Measurements from ENCODE around the gene PAMR1.
"Not testable (repeated sequence)": the region's sequence is repeated elsewhere in the genome, so short reads cannot be mapped to it uniquely, and the experiment has no call there.

Gene PAMR1, protein sequence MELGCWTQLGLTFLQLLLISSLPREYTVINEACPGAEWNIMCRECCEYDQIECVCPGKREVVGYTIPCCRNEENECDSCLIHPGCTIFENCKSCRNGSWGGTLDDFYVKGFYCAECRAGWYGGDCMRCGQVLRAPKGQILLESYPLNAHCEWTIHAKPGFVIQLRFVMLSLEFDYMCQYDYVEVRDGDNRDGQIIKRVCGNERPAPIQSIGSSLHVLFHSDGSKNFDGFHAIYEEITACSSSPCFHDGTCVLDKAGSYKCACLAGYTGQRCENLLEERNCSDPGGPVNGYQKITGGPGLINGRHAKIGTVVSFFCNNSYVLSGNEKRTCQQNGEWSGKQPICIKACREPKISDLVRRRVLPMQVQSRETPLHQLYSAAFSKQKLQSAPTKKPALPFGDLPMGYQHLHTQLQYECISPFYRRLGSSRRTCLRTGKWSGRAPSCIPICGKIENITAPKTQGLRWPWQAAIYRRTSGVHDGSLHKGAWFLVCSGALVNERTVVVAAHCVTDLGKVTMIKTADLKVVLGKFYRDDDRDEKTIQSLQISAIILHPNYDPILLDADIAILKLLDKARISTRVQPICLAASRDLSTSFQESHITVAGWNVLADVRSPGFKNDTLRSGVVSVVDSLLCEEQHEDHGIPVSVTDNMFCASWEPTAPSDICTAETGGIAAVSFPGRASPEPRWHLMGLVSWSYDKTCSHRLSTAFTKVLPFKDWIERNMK

DNA sequence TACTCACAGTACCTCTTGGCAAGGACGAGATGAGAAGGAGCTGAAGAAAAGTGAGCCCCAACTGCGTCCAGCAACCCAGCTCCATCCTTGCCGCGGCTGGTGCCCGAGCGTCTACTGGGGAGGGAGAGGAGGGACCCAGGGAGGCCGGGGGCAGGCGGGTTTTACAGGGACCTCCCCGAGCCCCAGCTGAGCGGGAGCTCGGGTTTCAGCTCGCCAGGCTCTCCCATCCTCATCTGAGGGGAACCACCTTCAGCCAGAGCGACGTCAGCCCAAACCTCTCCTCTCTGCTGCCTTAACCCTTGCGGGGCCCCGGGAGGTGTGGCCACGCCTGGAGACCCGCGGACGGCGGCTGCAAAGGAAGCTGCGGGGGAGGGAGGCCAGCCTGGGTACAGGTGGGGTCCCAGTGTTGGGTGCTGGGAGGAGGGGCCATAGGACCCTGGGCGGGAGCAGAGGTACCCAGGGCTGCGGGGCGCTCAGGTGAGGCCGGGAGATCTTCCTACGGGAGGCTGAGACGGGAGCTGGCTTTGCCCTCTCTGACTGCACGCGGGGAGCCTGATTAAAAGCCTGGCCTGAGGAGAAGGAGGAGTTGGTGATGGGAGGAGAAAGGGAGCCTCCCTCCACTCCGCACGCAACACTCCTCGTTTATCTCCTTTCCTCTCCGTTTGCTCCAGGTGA, at the start of gene PAMR1:
Gene PAMR1, minus strand, starts transcription at position 116 of the 675 bp plus-strand sequence. Its CDS starts 31 bp downstream, at position 85.
- no peak for DNase-seq

DNA sequence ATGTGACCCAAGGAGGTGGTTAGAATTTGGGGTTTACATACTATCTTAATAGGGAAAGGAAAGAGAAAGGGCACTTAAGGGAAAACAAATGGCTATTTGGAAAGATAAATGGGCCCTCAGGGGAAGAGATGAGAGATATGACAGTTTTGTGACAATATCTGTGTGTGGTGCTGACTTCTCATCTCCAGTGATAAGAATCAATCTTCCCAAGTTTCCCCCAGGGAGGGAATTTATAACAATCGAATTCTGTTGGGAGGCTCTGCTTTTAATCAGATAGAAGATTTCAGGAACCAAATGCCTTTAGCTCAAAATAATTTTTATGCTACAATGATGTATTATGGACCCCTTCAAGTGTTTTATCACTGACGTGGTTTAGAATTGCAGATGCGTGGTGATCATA, 46.3 kb upstream of the PAMR1 start:
- DNase-seq, result no peak

DNA sequence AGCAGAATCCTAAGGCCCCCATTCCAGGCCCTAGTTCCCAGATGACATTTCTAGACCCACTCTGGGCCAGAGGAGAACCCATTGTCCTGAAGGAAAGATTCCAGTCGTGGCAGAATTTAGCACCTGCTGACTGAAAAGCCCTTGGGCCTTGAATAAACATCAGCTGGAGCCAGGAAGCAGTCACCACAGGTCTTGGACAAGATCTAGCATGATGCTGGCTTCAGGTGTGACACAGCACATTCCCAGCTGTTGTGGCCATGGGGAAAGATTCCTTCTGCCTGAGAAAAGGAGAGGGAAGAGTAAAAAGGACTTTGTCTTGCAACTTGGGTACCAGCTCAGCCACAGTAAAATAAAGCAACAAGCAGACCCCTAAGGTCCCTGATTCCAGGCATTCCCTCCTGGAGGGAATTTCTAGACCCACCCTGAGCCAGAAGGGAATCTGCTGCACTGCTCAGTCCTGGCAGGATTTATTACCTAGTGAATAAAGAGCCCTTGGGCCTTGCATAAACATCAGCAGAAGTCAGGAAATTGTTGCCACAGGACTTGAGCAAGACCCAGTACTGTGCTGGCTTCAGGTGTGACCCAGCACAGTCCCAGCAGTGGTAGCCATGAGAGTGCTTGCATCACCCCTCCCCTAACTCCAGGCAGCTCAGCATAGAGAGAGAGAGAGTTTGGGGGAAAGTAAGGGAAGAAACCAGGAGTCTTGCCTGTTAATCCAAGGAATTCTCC, 42.5 kb upstream of the PAMR1 start:
- no peak for DNase-seq

DNA sequence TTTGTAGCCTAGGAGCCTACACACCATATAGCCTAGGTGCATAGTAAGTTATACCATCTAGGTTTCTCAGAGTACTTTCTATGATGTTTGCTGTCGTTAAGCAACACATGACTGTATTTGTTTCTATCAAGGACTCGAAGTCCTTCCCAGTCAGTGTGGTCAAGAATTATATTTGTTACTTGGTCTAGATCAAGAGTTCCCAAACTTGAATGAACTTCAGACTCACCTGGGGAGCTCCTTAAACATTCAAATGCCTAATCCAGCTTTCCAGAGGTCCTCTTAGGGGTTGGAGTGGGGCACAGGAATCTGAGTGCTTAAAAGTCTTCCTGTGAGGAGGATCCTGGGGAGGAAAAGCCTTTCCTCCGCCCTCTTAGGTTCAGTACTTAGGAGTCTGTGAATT, 41.5 kb upstream of the PAMR1 start:
- no peak for DNase-seq

DNA sequence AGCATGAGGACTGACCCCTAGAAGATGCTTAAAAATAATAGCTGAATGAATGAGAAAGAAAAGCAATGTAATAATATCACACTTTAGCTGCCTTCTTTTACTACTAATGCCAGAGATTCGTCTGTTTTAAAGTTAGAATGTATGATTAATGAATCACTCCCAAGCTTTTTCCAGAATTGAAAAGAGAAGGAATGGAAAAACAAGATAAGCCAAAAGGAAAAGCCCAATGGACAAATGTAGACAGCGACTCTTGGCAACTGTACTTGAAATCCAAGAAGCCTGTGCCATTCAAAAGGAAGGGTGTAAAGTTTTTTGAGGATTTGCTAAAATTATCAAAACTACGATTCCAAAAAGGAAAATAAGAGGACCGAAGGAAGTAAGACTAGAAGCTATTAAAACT, 40.8 kb upstream of the PAMR1 start:
- no peak for DNase-seq

DNA sequence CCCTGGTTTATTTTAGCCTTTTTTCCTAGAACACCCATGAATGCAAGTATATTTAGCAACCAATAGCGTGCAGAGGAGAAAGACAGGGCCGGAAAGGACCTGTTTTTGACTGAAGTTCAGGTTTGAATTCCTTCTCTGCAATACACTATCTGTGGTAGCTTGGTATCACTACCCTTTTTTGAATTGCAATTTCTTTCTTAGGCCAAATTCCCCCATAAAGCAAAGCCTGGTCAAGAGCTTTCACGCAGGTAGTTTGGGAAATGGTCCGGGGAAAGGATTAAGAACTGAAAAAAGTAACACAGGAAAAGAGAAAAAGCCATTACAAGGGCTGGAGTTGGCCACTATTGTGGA, 38.8 kb upstream of the PAMR1 start:
- no peak for DNase-seq

DNA sequence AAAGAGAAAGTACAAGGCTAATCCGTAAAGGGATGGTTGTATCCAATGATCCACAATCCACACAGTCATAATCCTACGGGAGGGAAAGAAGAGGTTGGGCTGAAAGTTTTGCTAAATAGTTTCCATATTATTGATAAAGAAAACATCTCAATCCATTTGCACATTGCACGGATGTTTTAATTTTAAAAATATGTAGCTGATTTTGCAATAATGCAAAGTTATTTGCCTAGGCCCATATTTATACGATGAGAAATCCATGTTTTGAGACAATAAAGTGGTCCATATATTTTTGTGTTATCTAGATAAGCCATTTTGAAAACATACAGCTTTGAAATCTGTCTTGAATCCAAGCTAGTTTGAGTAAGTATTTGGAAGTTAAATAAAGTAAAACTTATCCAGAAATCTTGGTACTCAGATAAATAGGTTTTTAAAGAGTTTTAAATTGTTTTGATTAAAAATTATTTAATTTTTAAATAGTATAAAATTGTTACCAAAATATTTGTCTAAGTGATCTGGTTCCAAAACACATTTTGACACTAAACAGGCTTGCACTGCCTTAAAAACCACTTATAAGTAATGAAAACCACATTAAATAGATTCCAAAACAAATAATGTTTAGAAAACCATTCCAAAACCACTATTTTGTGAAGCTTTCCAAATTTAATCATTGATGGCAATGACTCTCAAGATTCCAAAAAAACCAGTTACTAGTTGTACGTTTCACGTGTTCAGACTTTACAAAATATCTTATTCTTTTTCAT, 38.2 kb upstream of the PAMR1 start:
- no peak for DNase-seq

DNA sequence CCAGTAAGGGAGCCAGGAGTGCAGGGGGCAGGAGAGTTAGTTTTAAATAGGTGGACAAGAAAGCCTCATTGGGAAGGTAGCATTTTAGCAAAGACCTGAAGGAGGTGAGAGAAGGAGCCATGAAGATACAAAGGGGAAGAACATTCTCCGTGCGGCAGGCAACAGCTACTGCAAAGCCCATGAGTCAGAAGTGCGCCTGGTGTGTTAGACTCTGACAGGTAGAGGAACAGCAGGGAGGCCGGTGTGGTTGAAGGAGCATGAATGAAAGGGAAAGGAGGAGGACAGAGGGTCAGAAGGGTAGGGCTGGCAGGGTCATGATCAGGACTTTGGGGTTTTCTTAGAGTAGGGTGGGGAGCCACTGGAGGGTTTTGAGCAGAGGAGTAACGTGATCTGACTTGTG, 34.5 kb upstream of the PAMR1 start:
- DNase-seq, result no peak

DNA sequence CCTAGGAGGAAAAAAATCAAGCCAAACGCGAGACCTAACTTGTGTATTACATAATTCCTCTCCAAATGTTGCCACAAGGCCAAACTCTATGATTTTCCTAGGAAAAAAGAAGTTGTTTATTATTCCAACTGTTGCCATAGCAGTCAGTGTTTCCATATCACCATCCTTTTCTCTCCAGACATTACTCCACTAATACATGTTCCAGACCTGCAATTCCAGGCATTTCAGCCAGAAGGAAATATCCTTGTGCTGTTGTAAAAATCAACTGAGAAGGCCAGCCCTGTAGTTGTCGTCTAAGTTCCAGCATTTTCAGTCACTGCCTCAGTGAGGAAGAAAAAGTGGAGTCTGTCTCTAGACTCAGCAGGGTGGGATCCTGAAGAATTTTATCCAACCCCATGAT, 33.1 kb upstream of the PAMR1 start:
- no peak for DNase-seq

DNA sequence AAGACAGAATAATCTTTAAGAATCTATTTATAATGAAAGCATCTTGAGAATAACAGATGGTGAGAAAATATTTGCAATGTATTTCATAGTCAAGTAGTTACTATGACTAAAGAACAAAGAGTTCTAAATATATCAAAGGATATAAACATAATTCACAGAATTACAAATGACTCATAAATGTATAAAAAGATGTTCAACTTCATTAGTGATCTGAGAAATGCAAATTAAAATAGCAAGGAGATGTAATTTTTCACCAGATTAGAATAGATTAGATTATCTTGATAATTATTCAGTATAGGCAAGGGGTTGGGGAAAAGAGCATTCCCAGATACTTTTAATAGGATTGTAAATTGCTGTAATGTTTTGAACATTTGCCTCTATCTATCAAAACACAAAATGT, 30.1 kb upstream of the PAMR1 start:
- no peak for DNase-seq

DNA sequence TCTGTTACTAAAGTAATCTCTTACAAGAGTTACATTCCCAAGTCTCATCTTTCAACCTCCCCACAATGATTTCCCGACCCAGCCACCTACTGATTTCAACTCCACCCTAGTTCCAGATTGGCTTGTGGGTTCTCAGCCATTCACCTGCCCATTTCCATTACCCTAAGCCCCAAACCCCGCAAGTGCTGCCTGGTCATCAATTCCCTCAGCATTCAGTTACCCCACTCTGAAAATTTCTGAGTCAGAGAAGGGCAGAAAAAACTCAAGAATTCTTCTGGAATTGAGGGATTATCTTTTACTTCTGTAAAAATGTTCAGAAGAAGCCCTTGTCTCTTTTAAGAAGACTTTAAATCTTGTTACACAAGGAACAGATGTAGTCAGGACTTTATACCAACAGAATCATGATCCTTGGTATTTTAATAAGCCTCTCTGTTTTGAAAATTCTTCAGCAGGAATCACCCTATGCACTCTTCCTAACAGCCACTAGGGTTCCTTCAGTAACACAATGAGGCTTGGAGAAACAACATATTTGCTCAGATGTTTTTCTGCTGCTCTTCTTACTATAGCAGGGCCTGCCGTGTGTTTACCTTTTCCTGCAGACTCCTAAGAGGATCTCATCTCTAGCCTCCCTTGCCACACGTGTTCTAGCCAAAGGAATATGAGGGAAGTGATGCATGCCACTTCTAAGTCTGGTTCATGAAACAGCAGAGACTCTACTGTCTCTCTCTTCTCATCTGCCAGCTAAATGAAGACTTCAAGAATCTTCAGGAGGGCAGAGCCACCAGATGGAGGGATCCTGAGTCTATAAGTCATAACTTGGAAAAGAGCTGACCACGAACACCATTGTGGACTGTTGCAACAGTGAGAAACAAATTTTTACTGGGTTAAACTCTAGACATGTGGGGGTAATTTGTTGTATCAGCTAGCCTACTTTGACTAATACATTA, 29.3 kb upstream of the PAMR1 start:
- no peak for DNase-seq

DNA sequence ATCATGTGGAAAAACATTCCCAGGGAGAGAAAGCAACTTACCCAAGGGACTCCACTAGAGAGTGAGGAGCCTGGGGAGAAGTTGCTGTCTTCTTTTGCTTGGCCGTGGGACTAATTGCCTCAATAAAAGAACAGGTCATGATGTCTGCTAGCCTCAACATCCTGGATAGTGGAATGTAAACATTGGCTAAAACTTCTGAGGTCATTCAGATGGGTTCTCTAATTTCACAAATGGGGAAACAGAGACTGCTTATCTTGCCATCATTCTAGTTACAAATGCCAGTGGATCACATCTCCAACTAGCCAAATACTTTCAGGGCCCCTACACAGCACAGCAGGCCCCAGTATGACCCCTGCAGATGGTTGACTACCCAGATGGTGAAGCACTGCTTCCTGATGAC, 28.4 kb upstream of the PAMR1 start:
- no peak for DNase-seq

DNA sequence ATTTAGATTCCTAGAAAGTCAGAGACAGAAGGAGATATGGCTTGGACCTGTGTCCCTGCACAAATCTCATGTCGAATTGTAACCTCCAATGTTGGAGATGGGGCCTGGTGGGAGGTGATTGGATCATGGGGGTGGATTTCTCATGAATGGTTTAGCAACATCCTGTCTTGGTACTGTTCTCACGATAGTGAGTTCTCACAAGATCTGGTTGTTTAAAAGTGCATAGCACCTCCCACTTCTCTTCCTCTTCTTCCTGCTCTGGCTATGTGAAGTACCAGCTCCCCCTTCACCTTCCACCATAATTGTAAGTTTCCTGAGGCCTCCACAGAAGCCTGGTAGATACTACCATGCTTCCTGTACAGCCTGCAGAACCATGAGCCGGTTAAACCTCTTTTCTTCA, 27.6 kb upstream of the PAMR1 start:
- no peak for DNase-seq

DNA sequence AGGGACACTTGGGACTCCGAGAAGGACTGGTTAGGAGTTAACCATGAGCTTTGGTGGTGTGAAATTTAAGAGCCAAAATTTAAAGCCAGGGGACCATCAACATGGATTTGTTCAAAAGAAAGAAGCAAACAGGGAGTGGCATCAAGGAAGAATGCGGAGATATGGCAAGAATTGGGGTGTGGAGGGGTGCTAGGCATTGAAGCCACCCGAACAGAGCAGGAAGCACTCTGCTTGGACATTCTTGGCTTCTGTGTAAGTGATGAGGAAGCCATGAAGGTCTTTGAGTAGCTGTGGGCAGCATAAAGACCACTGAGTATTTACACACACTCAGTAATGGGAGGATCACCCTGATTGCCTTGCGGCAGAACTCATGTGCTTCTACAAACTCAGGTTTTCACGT, 27.2 kb upstream of the PAMR1 start:
- no peak for DNase-seq

DNA sequence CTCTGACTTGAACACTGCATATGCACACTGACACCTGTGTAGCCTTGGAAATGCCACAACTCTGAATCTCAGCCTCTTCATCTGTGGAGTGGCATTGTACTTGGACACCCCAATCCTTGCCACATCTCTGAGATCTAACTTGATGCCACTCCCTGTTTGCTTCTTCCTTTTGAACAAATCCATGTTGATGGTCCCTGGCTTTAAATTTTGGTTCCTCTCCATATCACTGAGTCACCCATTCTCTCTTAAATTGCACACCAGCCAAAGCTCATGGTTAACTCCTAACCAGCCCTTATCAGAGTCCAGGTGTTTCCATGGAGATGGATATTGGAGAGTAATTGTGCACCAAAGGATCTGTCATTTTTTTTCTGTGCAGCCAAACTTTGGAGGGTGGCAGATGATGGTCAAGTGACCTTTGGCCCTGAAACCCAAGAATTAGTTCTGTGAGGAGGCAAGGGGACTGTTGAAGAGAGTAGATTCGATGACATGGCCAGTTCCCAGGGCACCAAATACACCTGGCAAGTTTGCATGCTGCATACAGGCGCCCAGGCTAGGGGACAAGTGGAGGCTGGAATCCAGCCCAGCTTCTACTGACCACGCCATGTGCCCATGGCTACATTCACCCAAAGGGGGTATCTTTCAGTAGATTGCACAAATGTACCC, 25.1 kb upstream of the PAMR1 start:
- no peak for DNase-seq

DNA sequence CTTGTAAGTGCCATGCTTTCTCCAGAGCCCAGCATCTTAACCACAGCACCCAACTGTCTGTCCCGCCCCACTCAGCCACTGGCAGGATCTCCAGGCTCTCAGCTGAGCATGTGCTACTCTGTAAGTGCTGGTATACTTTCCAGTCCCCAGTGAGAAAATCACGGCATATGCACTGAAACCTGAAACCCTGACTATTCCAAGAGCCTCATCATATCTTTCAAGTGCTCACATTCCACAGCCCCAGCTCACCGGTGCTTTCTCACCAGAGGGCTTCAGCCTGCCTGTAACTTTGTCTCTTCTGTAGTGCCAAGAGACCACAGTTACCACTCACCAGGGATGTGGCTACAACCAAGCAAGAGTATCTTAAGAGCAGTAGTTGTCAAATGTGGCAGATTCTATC, 24.4 kb upstream of the PAMR1 start:
- no peak for DNase-seq

DNA sequence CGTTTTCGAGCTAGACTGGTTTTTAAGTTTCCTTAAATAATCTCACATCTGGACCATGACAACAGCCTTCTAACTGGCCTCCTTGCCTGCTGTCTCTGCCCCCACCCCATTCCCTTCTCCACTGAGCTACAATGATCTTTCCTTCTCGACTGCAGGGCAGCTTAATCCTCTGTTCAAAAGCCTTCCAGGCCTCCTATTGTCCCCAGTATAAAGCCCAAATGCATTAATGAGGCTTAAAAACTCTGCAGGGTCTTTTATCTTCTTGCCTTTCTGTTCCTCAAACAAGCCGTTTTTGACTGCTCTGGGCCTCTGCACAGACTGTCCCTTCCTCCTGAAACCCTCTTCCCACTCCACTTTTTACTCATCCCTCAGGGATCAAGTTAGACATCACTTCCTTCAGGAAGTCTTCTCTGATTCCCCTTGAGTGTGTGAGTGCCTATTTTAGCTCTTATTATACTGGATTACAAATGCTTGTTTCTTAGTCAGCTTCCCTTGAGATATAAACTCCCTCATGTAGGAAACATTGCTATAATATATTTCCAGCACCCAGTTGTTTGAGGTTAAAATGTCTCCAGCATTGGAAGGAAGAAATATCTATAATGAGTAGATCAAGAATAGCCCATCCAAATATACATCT, 23.6 kb upstream of the PAMR1 start:
- no peak for DNase-seq

DNA sequence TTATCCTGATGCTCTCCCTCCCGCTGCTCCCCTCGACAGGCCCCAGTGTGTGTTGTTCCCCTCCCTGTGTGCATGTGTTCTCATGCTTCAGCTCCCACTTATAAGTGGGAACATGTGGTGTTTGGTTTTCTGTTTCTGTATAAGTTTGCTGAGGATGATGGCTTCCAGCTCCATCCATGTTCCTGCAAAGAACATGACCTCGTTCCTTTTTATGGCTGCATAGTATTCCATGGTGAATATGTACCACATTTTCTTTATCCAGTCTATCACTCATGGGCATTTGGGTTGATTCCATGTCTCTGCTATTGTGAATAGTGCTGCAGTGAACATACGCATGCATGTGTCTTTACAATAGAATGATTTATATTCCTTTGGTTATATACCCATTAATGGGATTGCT, 22.6 kb upstream of the PAMR1 start:
- not testable (repeated sequence) for DNase-seq

DNA sequence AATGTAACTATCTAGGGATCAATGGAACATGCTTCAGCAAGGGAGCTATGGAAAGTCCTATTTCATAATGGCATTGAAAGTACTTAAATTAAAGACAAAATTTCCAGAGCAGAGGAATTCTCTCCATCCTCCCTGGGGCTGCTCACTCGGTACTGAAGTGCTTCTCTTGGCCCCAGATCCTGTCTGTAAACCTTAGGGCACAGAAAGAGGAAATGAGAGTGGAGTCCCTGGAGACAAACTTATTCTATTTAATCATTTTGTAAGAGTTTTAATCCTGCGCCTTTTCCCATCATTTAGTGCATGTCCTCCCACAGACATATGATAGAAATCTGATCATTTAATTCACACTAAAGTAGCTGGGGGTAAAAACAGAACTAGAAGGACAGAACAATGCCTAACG, 20.9 kb upstream of the PAMR1 start:
- DNase-seq, result no peak

DNA sequence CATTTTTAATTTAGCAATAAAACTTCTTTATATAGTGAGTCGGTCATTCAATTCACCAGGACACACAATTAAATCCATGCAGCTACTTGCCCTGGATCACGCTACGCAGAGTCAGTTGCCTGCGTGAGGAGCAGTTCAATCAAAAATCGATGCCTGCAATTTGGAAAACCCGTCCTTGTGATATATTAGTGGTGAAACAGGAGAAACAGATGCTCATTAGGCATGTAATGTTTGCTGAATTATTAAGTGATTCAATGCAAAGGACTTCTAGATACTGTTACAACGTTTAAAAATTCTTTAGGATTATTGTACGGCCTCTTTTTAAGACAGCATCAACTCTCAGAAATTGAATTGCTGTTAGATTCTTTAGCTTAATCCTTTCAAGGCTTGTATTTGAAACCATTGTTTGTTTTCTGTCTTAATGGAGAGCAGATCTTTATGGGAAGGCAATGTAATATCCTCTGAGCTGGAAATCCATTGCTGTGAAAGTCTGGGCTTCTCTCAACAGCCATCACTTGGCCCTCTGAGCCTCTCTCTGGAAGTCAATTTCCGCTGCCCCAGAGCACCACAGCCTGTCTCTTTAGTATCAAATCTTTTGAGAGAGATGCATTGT, 20.1 kb upstream of the PAMR1 start:
- DNase-seq, result no peak
